ENCODE results near the gene ENO2.
A peak's percentile ranks its signal among the peaks of the same experiment; 100 is the strongest.

ENO2 gene

GRCh38 chr12:6945613-6946012 lies 31.2 kb downstream of the ENO2 start:
- Histone ChIP-seq H3K4me1 (ENCODE audit: insufficient read depth, low read length, severe bottlenecking) (peaks cover 41% of the 10 kb centered on the region), H3K9me3 (ENCODE audit: low read length) (no peaks in the 10 kb centered on the region), H3K79me2 (ENCODE audit: insufficient read depth, low read length) (no peaks in the 10 kb centered on the region), H3K36me3 (ENCODE audit: insufficient read depth, low read length) (no peaks in the 10 kb centered on the region), H3K9me2 (ENCODE audit: low read depth, low read length) (no peaks in the 10 kb centered on the region), H3K27me3 (ENCODE audit: insufficient read depth, low read length) (no peaks in the 10 kb centered on the region), H4K20me1 (ENCODE audit: insufficient read depth, low read length) (no peaks in the 10 kb centered on the region), H3K4me3 (ENCODE audit: low read depth, low read length, poor library complexity, severe bottlenecking) (peak overlapping the region; percentile 71), H3K9ac (ENCODE audit: low read length) (peak overlapping the region; percentile 45), H3K27ac (ENCODE audit: low read depth, low read length, poor library complexity, severe bottlenecking) (peak overlapping the region; percentile 91), H3F3A (ENCODE audit: insufficient read depth, low read length) (no peaks in the 10 kb centered on the region), H3K4me2 (ENCODE audit: low read length) (peak overlapping the region; percentile 91), H2AFZ (ENCODE audit: low read length) (no peak overlapping the region)
- TF ChIP-seq EZH2 (IDR thresholded peaks at IDR 0.05; ENCODE audit: borderline replicate concordance, low read length): no peak
- TF ChIP-seq CTCF (IDR thresholded peaks at IDR 0.05; ENCODE audit: low read length): no peak

GRCh38 chr12:6946033-6946919 lies 31.9 kb downstream of the ENO2 start:
- H3K9me3 ChIP-seq (ENCODE audit: low read length): no peaks in the 10 kb centered on the region
- peak overlapping the region; percentile 91 for H3K27ac ChIP-seq (ENCODE audit: low read depth, low read length, poor library complexity, severe bottlenecking)
- H3K79me2 ChIP-seq (ENCODE audit: insufficient read depth, low read length): no peaks in the 10 kb centered on the region
- H3K4me1 ChIP-seq (ENCODE audit: insufficient read depth, low read length, severe bottlenecking): peaks cover 47% of the 10 kb centered on the region
- H3K4me2 ChIP-seq (ENCODE audit: low read length): peak overlapping the region; percentile 91
- H3K27me3 ChIP-seq (ENCODE audit: insufficient read depth, low read length): no peaks in the 10 kb centered on the region
- H4K20me1 ChIP-seq (ENCODE audit: insufficient read depth, low read length): no peaks in the 10 kb centered on the region
- no peak overlapping the region for H2AFZ ChIP-seq (ENCODE audit: low read length)
- H3K9ac ChIP-seq (ENCODE audit: low read length): peak overlapping the region; percentile 45
- no peaks in the 10 kb centered on the region for H3F3A ChIP-seq (ENCODE audit: insufficient read depth, low read length)
- TF ChIP-seq EZH2 (IDR thresholded peaks at IDR 0.05; ENCODE audit: borderline replicate concordance, low read length) (no peak), CTCF (IDR thresholded peaks at IDR 0.05; ENCODE audit: low read length) (no peak)
- no peaks in the 10 kb centered on the region for H3K9me2 ChIP-seq (ENCODE audit: low read depth, low read length)
- no peaks in the 10 kb centered on the region for H3K36me3 ChIP-seq (ENCODE audit: insufficient read depth, low read length)
- H3K4me3 ChIP-seq (ENCODE audit: low read depth, low read length, poor library complexity, severe bottlenecking): peak overlapping the region; percentile 71

- Histone ChIP-seq H3K4me2 (ENCODE audit: low read length) (peak overlapping the region; percentile 91; the same call in 1 of the 2 replicates), H3K9me3 (ENCODE audit: low read length) (no peaks in the 10 kb centered on the region), H3K9ac (ENCODE audit: low read length) (no peak overlapping the region), H3K4me1 (ENCODE audit: insufficient read depth, low read length, severe bottlenecking) (peaks cover 54% of the 10 kb centered on the region), H3K27me3 (ENCODE audit: insufficient read depth, low read length) (no peaks in the 10 kb centered on the region), H3K79me2 (ENCODE audit: insufficient read depth, low read length) (no peaks in the 10 kb centered on the region), H3K9me2 (ENCODE audit: low read depth, low read length) (no peaks in the 10 kb centered on the region), H3K36me3 (ENCODE audit: insufficient read depth, low read length) (no peaks in the 10 kb centered on the region), H3F3A (ENCODE audit: insufficient read depth, low read length) (no peaks in the 10 kb centered on the region), H3K27ac (ENCODE audit: low read depth, low read length, poor library complexity, severe bottlenecking) (peak overlapping the region; percentile 91), H2AFZ (ENCODE audit: low read length) (no peak overlapping the region), H3K4me3 (ENCODE audit: low read depth, low read length, poor library complexity, severe bottlenecking) (peak overlapping the region; percentile 71), H4K20me1 (ENCODE audit: insufficient read depth, low read length) (no peaks in the 10 kb centered on the region)
- no peak for TF ChIP-seq EZH2 (IDR thresholded peaks at IDR 0.05; ENCODE audit: borderline replicate concordance, low read length)
- TF ChIP-seq CTCF (IDR thresholded peaks at IDR 0.05; ENCODE audit: low read length): no peak
These were observed 32.6 kb downstream of the ENO2 start for GRCh38 chr12:6946920-6947374.
